Calu3 (cell line): Measurements from ENCODE around the gene ACTG2. TPM values are rescaled to one million over a fixed set of nuclear protein-coding genes. Genes with fewer than 3 reads are reported as not detected.

ENCODE experiments used
- BruUV-seq: library from RNA; stranded (reverse); fragments of 400-500 nt; replicated peaks from 2 replicates; lab custom pipeline; 2021; lab: Mats Ljungman, UMichigan
- CTCF ChIA-PET: fragments of 300-600 bp; sonication (Branson Sonifier 250); formaldehyde crosslinking; loops from one replicate; lab custom pipeline; 2022; ENCODE audit warnings: antibody characterized with exemption; lab: Charles Lee
- DNase-seq: peaks from one replicate; pipeline ENCODE4 v3.0.0; 2022
- H3K27ac Mint-ChIP-seq: one replicate; pipeline ENCODE4 v1.8.0; 2022; ENCODE audit warnings: mixed read lengths; ENCODE audit not compliant: unreplicated experiment
- H3K27me3 Mint-ChIP-seq: one replicate; pipeline ENCODE4 v1.8.0; 2022; ENCODE audit warnings: mixed read lengths; ENCODE audit not compliant: unreplicated experiment
- H3K36me3 Mint-ChIP-seq: one replicate; pipeline ENCODE4 v1.8.0; 2022; ENCODE audit warnings: mild to moderate bottlenecking, moderate library complexity, mixed read lengths; ENCODE audit not compliant: insufficient read depth, unreplicated experiment
- H3K4me1 Mint-ChIP-seq: one replicate; pipeline ENCODE4 v1.8.0; 2022; ENCODE audit warnings: mild to moderate bottlenecking, low read depth, mixed read lengths; ENCODE audit not compliant: unreplicated experiment
- H3K4me3 Mint-ChIP-seq: one replicate; pipeline ENCODE4 v1.8.0; 2022; ENCODE audit warnings: mild to moderate bottlenecking, low read depth, moderate library complexity, mixed read lengths; ENCODE audit not compliant: unreplicated experiment
- H3K9me3 Mint-ChIP-seq: one replicate; pipeline ENCODE4 v1.8.0; 2022; ENCODE audit warnings: low read depth, mixed read lengths; ENCODE audit not compliant: unreplicated experiment
- CTCF ChIP-seq: fragments of 200-600 bp; IDR thresholded peaks from one replicate; pipeline ENCODE4 v1.8.0; 2022; ENCODE audit warnings: antibody characterized with exemption; ENCODE audit not compliant: unreplicated experiment
- intact Hi-C: fragments of 100-400 bp; cut with micrococcal nuclease; formaldehyde crosslinking; loops from one replicate; pipeline ENCODE4 v1.10.0; 2022; ENCODE audit not compliant: unreplicated experiment
- total RNA-seq: library from RNA; stranded (reverse); gene quantifications from 2 replicates; pipeline ENCODE4 v1.2.3, GENCODE V29; 2022

ACTG2 gene
- total RNA-seq, 1 experiment from 2014 or later, result not detected

- peak; percentile 10 for DNase-seq
- BruUV-seq, result no TSS peak
- TF ChIP-seq CTCF, result no peak
- Mint-ChIP-seq H3K27ac (no peak overlapping the region), H3K9me3 (no peaks in the 10 kb centered on the region), H3K4me3 (no peak overlapping the region), H3K27me3 (peaks cover 19% of the 10 kb centered on the region), H3K4me1 (peaks cover 7% of the 10 kb centered on the region), H3K36me3 (no peaks in the 10 kb centered on the region)
- CTCF ChIA-PET, result interaction anchor here (0.6 kb wide), 1 partner anchor 69 kb away, joined by 3 read pairs; no protein-coding TSS in a partner anchor
- intact Hi-C loops, result no loop called here
These were observed 5.1 kb downstream of the ACTG2 start for GRCh38 chr2:73897934-73898333.

GRCh38 chr2:73899801-73900336 lies 7.1 kb downstream of the ACTG2 start:
- no peak overlapping the region for H3K4me3 Mint-ChIP-seq

GRCh38 chr2:73901143-73901542 lies 8.3 kb downstream of the ACTG2 start:
- CTCF ChIA-PET, result no interaction called here
- no peak overlapping the region for H3K4me3 Mint-ChIP-seq
- H3K4me1 Mint-ChIP-seq, result peaks cover 7% of the 10 kb centered on the region
- no peaks in the 10 kb centered on the region for H3K36me3 Mint-ChIP-seq
- DNase-seq, result no peak
- BruUV-seq, result no TSS peak
- H3K27me3 Mint-ChIP-seq, result peaks cover 23% of the 10 kb centered on the region
- TF ChIP-seq CTCF, result no peak
- no peaks in the 10 kb centered on the region for H3K9me3 Mint-ChIP-seq
- intact Hi-C loops, result no loop called here
- no peak overlapping the region for H3K27ac Mint-ChIP-seq

More at GRCh38 chr2:73899801-73900336, 7.1 kb downstream of the ACTG2 start:
- intact Hi-C loops, result no loop called here
- Mint-ChIP-seq H3K9me3 (no peaks in the 10 kb centered on the region), H3K4me1 (peaks cover 7% of the 10 kb centered on the region), H3K36me3 (no peaks in the 10 kb centered on the region), H3K27ac (no peak overlapping the region), H3K27me3 (peaks cover 23% of the 10 kb centered on the region)
- no TSS peak for BruUV-seq
- CTCF ChIA-PET, result no interaction called here
- DNase-seq, result no peak
- TF ChIP-seq CTCF, result no peak

GRCh38 chr2:73902284-73902683 lies 9.5 kb downstream of the ACTG2 start:
- Mint-ChIP-seq H3K27me3 (peaks cover 23% of the 10 kb centered on the region), H3K9me3 (no peaks in the 10 kb centered on the region), H3K4me1 (peaks cover 7% of the 10 kb centered on the region), H3K4me3 (no peak overlapping the region), H3K27ac (no peak overlapping the region), H3K36me3 (no peaks in the 10 kb centered on the region)
- CTCF ChIA-PET, result no interaction called here
- DNase-seq, result no peak
- intact Hi-C loops, result no loop called here
- no TSS peak for BruUV-seq
- TF ChIP-seq CTCF, result no peak
